GM23338 (cell line): ENCODE results near the gene CGREF1. TPM values are rescaled to one million over a fixed set of nuclear protein-coding genes. Genes with fewer than 3 reads are reported as not detected.

Source experiments
- ATAC-seq: fragments of 200-7000 bp; cut with Tn5 transposase; 3 replicates; pipeline ENCODE4 v1.9.1; 2020
- DNase-seq: peaks from one replicate; pipeline ENCODE4 v3.0.0-alpha.2; 2015; ENCODE audit warnings: low spot score
- H2AFZ ChIP-seq: fragments of 200-600 bp; sonication (generic); 2 replicates; pipeline ENCODE4 v1.8.0; 2016; ENCODE audit warnings: antibody characterized with exemption, mild to moderate bottlenecking, moderate library complexity
- H3F3A ChIP-seq: fragments of 200-600 bp; sonication (generic); replicated peaks from 2 replicates; pipeline ENCODE4 v1.8.0; 2017; ENCODE audit warnings: antibody characterized with exemption, mixed run types, low read depth
- H3K27ac ChIP-seq: fragments of 200-600 bp; sonication (generic); 2 replicates; pipeline ENCODE4 v1.6.1; 2016; ENCODE audit warnings: low read depth
- H3K27me3 ChIP-seq: fragments of 200-600 bp; sonication (generic); 2 replicates; pipeline ENCODE4 v1.8.0; 2016; ENCODE audit warnings: mild to moderate bottlenecking, mixed run types, moderate library complexity; ENCODE audit not compliant: insufficient read depth
- H3K36me3 ChIP-seq: fragments of 200-600 bp; sonication (generic); 2 replicates; pipeline ENCODE4 v1.8.0; 2016; ENCODE audit warnings: mild to moderate bottlenecking; ENCODE audit not compliant: insufficient read depth
- H3K4me1 ChIP-seq: fragments of 200-600 bp; sonication (generic); 2 replicates; pipeline ENCODE4 v1.8.0; 2016; ENCODE audit warnings: mild to moderate bottlenecking, moderate library complexity; ENCODE audit not compliant: insufficient read depth
- H3K4me2 ChIP-seq: fragments of 200-600 bp; sonication (generic); 2 replicates; pipeline ENCODE4 v1.7.1; 2017; ENCODE audit warnings: mixed run types
- H3K4me3 ChIP-seq: fragments of 200-600 bp; sonication (generic); 2 replicates; pipeline ENCODE4 v1.6.1; 2016; ENCODE audit warnings: mixed run types
- H3K79me2 ChIP-seq: fragments of 200-600 bp; sonication (generic); replicated peaks from 2 replicates; pipeline ENCODE4 v1.8.0; 2017; ENCODE audit warnings: mild to moderate bottlenecking; ENCODE audit not compliant: insufficient read depth
- H3K9me2 ChIP-seq: fragments of 200-600 bp; sonication (generic); 2 replicates; pipeline ENCODE4 v1.8.0; 2017; ENCODE audit not compliant: insufficient read depth
- H4K20me1 ChIP-seq: fragments of 200-600 bp; sonication (generic); replicated peaks from 2 replicates; pipeline ENCODE4 v1.8.0; 2017; ENCODE audit warnings: mild to moderate bottlenecking; ENCODE audit not compliant: insufficient read depth
- H3K27ac Mint-ChIP-seq: 2 replicates; pipeline ENCODE4 v1.8.0; 2020; ENCODE audit warnings: inconsistent platforms, mild to moderate bottlenecking, moderate library complexity, mixed read lengths
- H3K27me3 Mint-ChIP-seq: 3 replicates; pipeline ENCODE4 v1.8.0; 2022; ENCODE audit warnings: low read depth, mild to moderate bottlenecking, moderate library complexity, mixed read lengths, inconsistent platforms; ENCODE audit not compliant: insufficient read depth, poor library complexity
- H3K36me3 Mint-ChIP-seq: 3 replicates; pipeline ENCODE4 v1.8.0; 2021; ENCODE audit warnings: low read depth, mild to moderate bottlenecking, inconsistent platforms, moderate library complexity, mixed read lengths
- H3K4me1 Mint-ChIP-seq: 3 replicates; pipeline ENCODE4 v1.8.0; 2020; ENCODE audit warnings: mild to moderate bottlenecking, inconsistent platforms, mixed read lengths
- H3K4me3 Mint-ChIP-seq: 3 replicates; pipeline ENCODE4 v1.8.0; 2021; ENCODE audit warnings: moderate library complexity, mild to moderate bottlenecking, inconsistent platforms, mixed read lengths
- H3K9me3 Mint-ChIP-seq: 3 replicates; pipeline ENCODE4 v1.8.0; 2020; ENCODE audit warnings: moderate library complexity, mild to moderate bottlenecking, inconsistent platforms, mixed read lengths
- CREB1 ChIP-seq: fragments of 250-450 bp; sonication (Bioruptor Pico); IDR thresholded peaks from 2 replicates; pipeline ENCODE4 v1.5.0; 2020; ENCODE audit warnings: low read depth, mild to moderate bottlenecking, moderate library complexity
- EZH2 ChIP-seq: fragments of 200-600 bp; sonication (generic); IDR thresholded peaks from one replicate; pipeline ENCODE4 v1.8.0; 2017; ENCODE audit warnings: antibody characterized with exemption, mild to moderate bottlenecking, low read depth; ENCODE audit not compliant: unreplicated experiment
- EZH2phosphoT487 ChIP-seq: fragments of 200-600 bp; sonication (generic); IDR thresholded peaks from one replicate; pipeline ENCODE4 v1.8.1; 2018; ENCODE audit warnings: antibody characterized with exemption; ENCODE audit not compliant: unreplicated experiment
- JUNB ChIP-seq: IDR thresholded peaks from one replicate; pipeline ENCODE4 v1.6.1; 2016; ENCODE audit warnings: antibody characterized with exemption; ENCODE audit not compliant: unreplicated experiment
- NANOG ChIP-seq: IDR thresholded peaks from 2 replicates; pipeline ENCODE4 v1.6.1; 2016; ENCODE audit warnings: antibody characterized with exemption, borderline replicate concordance
- POLR2AphosphoS5 ChIP-seq: IDR thresholded peaks from 2 replicates; pipeline ENCODE4 v1.6.1; 2016; ENCODE audit warnings: antibody characterized with exemption, low read depth
- STAT1 ChIP-seq: IDR thresholded peaks from one replicate; pipeline ENCODE4 v1.6.1; 2016; ENCODE audit warnings: antibody characterized with exemption; ENCODE audit not compliant: unreplicated experiment
- ZNF114 ChIP-seq: fragments of 250-450 bp; sonication (Bioruptor Pico); IDR thresholded peaks from 2 replicates; pipeline ENCODE4 v1.5.0; 2020; ENCODE audit warnings: mild to moderate bottlenecking, moderate library complexity
- ZNF331 ChIP-seq: fragments of 250-450 bp; sonication (Bioruptor Pico); IDR thresholded peaks from 2 replicates; pipeline ENCODE4 v1.5.0; 2020; ENCODE audit warnings: low read depth, mild to moderate bottlenecking, moderate library complexity
- polyA plus RNA-seq: library from polyadenylated mRNA; unstranded; fragments of >200 nt; fragmentation: Nextera tagmentation; extraction: Ambion mirVana; gene quantifications from 2 replicates; pipeline ENCODE4 v1.2.1, GENCODE V29; 2016
- total RNA-seq: library from RNA; depleted of rRNA; stranded (reverse); fragments of >200 nt; shearing (Covaris generic); gene quantifications from 2 replicates; pipeline ENCODE4 v1.2.3, GENCODE V29; 2014
- TF ChIP-seq, protein P1 (sequence below): IDR thresholded peaks from one replicate; pipeline ENCODE4 v1.6.1; 2018; ENCODE audit warnings: antibody characterized with exemption; ENCODE audit not compliant: unreplicated experiment
- TF ChIP-seq, protein P2 (sequence below), 2 experiments: fragments of 200-600 bp in 1 of 2; sonication (generic) in 1 of 2; conservative IDR thresholded peaks; 2 replicates each; pipeline versions ENCODE4 v1.5.1 to v1.6.1; 2016 to 2017; ENCODE audit warnings: antibody characterized with exemption in 2 of 2, low read depth in 2 of 2, mild to moderate bottlenecking in 2 of 2, moderate library complexity in 1 of 2
- TF ChIP-seq, protein P3 (sequence below): fragments of 250-450 bp; sonication (Bioruptor Pico); IDR thresholded peaks from 2 replicates; pipeline ENCODE4 v1.5.0; 2020; ENCODE audit warnings: mild to moderate bottlenecking, moderate library complexity
- TF ChIP-seq, protein P4 (sequence below): IDR thresholded peaks from 2 replicates; pipeline ENCODE4 v1.6.1; 2016; ENCODE audit warnings: antibody characterized with exemption

The CGREF1 gene
- total and polyA plus RNA-seq, 2 experiments from 2014 or later: 4.1 to 4.5 TPM

DNA sequence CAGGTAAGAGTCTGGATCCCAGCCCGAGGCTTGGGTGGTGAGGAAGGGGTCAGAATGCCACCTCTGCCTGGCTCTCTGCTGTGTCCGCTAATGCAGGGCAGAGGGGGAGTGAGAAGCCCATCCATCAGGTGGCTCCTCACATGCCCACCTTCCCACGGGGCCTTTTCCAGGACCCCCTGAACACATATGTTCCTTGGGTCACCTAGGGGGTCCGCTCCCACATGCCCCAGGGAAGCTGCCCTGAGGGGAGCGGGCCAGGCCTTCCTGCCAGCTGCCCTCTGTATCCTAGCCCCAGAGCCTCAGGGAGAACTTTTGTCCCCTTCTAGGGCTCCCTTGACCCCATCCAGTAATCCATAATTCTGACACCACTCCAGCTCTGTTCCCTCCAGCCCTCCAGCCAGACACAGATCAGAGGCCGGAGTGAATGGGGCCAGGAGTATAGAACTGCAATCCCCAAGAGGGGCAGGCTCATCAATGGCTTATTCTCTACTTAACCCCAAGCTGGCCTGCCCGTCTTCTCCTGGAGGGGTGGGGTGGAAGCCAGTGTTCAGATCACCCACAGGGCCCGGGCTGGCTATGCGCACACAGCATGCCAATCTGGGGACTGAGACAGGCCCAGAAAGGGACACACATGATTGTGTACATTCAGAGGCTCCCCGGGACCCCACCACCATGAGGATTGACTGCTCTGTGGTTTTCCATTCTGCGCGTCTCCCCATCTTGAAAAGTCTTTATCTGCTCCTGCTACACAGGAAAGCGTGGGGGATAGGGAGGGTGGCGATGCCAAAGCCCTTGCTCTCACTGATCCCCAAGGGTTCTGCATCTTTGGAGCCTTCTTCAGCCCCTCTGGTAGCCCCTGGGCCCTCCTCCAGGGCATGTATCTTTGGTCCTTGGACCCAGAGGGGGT is 39.4 kb downstream of the CGREF1 start:
- Histone ChIP-seq H3K27me3 (peaks cover 2% of the 10 kb centered on the region; the same call in 1 of the 2 replicates), H3K4me3 (no peak overlapping the region; the same call in 1 of the 2 replicates), H3F3A (no peaks in the 10 kb centered on the region), H3K4me2 (peak overlapping the region; percentile 72; the same call in 1 of the 2 replicates), H3K4me1 (peaks cover 5% of the 10 kb centered on the region), H3K36me3 (no peaks in the 10 kb centered on the region), H4K20me1 (no peaks in the 10 kb centered on the region), H3K27ac (no peak overlapping the region), H2AFZ (peak overlapping the region; percentile 83; the same call in 1 of the 2 replicates), H3K79me2 (no peaks in the 10 kb centered on the region), H3K9me2 (no peaks in the 10 kb centered on the region)
- H3K27ac Mint-ChIP-seq: no peak overlapping the region
- peaks cover 22% of the 10 kb centered on the region for H3K27me3 Mint-ChIP-seq
- no peak for DNase-seq
- H3K4me3 Mint-ChIP-seq: no peak overlapping the region; the same call in 2 of the 3 replicates
- H3K9me3 Mint-ChIP-seq: no peaks in the 10 kb centered on the region; the same call in 2 of the 3 replicates
- peaks cover 32% of the 10 kb centered on the region for H3K4me1 Mint-ChIP-seq
- ATAC-seq: no peak
- TF ChIP-seq, protein P1, sequence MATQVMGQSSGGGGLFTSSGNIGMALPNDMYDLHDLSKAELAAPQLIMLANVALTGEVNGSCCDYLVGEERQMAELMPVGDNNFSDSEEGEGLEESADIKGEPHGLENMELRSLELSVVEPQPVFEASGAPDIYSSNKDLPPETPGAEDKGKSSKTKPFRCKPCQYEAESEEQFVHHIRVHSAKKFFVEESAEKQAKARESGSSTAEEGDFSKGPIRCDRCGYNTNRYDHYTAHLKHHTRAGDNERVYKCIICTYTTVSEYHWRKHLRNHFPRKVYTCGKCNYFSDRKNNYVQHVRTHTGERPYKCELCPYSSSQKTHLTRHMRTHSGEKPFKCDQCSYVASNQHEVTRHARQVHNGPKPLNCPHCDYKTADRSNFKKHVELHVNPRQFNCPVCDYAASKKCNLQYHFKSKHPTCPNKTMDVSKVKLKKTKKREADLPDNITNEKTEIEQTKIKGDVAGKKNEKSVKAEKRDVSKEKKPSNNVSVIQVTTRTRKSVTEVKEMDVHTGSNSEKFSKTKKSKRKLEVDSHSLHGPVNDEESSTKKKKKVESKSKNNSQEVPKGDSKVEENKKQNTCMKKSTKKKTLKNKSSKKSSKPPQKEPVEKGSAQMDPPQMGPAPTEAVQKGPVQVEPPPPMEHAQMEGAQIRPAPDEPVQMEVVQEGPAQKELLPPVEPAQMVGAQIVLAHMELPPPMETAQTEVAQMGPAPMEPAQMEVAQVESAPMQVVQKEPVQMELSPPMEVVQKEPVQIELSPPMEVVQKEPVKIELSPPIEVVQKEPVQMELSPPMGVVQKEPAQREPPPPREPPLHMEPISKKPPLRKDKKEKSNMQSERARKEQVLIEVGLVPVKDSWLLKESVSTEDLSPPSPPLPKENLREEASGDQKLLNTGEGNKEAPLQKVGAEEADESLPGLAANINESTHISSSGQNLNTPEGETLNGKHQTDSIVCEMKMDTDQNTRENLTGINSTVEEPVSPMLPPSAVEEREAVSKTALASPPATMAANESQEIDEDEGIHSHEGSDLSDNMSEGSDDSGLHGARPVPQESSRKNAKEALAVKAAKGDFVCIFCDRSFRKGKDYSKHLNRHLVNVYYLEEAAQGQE: no peak
- TF ChIP-seq JUNB (no peak), POLR2AphosphoS5 (no peak), EZH2phosphoT487 (no peak), CREB1 (CRISPR knock-in tag) (no peak), NANOG (no peak), STAT1 (no peak), ZNF114 (CRISPR knock-in tag) (no peak), ZNF331 (CRISPR knock-in tag) (no peak), EZH2 (no peak)
- TF ChIP-seq, protein P2, sequence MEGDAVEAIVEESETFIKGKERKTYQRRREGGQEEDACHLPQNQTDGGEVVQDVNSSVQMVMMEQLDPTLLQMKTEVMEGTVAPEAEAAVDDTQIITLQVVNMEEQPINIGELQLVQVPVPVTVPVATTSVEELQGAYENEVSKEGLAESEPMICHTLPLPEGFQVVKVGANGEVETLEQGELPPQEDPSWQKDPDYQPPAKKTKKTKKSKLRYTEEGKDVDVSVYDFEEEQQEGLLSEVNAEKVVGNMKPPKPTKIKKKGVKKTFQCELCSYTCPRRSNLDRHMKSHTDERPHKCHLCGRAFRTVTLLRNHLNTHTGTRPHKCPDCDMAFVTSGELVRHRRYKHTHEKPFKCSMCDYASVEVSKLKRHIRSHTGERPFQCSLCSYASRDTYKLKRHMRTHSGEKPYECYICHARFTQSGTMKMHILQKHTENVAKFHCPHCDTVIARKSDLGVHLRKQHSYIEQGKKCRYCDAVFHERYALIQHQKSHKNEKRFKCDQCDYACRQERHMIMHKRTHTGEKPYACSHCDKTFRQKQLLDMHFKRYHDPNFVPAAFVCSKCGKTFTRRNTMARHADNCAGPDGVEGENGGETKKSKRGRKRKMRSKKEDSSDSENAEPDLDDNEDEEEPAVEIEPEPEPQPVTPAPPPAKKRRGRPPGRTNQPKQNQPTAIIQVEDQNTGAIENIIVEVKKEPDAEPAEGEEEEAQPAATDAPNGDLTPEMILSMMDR (conservative IDR thresholded peaks at IDR 0.05; ENCODE audit: low read depth in 2 of 2): no peak
- TF ChIP-seq, protein P3, sequence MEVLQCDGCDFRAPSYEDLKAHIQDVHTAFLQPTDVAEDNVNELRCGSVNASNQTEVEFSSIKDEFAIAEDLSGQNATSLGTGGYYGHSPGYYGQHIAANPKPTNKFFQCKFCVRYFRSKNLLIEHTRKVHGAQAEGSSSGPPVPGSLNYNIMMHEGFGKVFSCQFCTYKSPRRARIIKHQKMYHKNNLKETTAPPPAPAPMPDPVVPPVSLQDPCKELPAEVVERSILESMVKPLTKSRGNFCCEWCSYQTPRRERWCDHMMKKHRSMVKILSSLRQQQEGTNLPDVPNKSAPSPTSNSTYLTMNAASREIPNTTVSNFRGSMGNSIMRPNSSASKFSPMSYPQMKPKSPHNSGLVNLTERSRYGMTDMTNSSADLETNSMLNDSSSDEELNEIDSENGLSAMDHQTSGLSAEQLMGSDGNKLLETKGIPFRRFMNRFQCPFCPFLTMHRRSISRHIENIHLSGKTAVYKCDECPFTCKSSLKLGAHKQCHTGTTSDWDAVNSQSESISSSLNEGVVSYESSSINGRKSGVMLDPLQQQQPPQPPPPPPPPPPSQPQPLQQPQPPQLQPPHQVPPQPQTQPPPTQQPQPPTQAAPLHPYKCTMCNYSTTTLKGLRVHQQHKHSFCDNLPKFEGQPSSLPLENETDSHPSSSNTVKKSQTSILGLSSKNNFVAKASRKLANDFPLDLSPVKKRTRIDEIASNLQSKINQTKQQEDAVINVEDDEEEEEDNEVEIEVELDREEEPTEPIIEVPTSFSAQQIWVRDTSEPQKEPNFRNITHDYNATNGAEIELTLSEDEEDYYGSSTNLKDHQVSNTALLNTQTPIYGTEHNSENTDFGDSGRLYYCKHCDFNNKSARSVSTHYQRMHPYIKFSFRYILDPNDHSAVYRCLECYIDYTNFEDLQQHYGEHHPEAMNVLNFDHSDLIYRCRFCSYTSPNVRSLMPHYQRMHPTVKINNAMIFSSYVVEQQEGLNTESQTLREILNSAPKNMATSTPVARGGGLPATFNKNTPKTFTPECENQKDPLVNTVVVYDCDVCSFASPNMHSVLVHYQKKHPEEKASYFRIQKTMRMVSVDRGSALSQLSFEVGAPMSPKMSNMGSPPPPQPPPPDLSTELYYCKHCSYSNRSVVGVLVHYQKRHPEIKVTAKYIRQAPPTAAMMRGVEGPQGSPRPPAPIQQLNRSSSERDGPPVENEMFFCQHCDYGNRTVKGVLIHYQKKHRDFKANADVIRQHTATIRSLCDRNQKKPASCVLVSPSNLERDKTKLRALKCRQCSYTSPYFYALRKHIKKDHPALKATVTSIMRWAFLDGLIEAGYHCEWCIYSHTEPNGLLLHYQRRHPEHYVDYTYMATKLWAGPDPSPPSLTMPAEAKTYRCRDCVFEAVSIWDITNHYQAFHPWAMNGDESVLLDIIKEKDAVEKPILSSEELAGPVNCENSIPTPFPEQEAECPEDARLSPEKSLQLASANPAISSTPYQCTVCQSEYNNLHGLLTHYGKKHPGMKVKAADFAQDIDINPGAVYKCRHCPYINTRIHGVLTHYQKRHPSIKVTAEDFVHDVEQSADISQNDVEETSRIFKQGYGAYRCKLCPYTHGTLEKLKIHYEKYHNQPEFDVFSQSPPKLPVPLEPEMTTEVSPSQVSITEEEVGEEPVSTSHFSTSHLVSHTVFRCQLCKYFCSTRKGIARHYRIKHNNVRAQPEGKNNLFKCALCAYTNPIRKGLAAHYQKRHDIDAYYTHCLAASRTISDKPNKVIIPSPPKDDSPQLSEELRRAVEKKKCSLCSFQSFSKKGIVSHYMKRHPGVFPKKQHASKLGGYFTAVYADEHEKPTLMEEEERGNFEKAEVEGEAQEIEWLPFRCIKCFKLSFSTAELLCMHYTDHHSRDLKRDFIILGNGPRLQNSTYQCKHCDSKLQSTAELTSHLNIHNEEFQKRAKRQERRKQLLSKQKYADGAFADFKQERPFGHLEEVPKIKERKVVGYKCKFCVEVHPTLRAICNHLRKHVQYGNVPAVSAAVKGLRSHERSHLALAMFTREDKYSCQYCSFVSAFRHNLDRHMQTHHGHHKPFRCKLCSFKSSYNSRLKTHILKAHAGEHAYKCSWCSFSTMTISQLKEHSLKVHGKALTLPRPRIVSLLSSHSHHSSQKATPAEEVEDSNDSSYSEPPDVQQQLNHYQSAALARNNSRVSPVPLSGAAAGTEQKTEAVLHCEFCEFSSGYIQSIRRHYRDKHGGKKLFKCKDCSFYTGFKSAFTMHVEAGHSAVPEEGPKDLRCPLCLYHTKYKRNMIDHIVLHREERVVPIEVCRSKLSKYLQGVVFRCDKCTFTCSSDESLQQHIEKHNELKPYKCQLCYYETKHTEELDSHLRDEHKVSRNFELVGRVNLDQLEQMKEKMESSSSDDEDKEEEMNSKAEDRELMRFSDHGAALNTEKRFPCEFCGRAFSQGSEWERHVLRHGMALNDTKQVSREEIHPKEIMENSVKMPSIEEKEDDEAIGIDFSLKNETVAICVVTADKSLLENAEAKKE (CRISPR knock-in tag): no peak
- TF ChIP-seq, protein P4, sequence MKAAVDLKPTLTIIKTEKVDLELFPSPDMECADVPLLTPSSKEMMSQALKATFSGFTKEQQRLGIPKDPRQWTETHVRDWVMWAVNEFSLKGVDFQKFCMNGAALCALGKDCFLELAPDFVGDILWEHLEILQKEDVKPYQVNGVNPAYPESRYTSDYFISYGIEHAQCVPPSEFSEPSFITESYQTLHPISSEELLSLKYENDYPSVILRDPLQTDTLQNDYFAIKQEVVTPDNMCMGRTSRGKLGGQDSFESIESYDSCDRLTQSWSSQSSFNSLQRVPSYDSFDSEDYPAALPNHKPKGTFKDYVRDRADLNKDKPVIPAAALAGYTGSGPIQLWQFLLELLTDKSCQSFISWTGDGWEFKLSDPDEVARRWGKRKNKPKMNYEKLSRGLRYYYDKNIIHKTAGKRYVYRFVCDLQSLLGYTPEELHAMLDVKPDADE: no peak
- no peaks in the 10 kb centered on the region for H3K36me3 Mint-ChIP-seq
